GM12891 (cell line): Measurements from ENCODE around the gene CAPN1. TPM values are rescaled to one million over a fixed set of nuclear protein-coding genes. Genes with fewer than 3 reads are reported as not detected.

ENCODE experiments used
- DNase-seq: peaks from one replicate; pipeline ENCODE4 v3.0.0; 2011; ENCODE audit warnings: low spot score; ENCODE audit not compliant: insufficient read length
- FAIRE-seq: peaks from 2 replicates; lab custom pipeline; 2011; peaks lifted over from hg19 to GRCh38; lab: Jason Lieb, UNC
- PAX5 ChIP-seq: IDR thresholded peaks from 2 replicates; pipeline ENCODE4 v1.6.1; 2011; ENCODE audit warnings: low read length, moderate library complexity, mild to moderate bottlenecking; ENCODE audit not compliant: insufficient read depth, severe bottlenecking
- POLR2A ChIP-seq: IDR thresholded peaks from 2 replicates; pipeline ENCODE4 v1.6.1; 2011; ENCODE audit warnings: low read depth, low read length, control low read depth
- POLR2AphosphoS5 ChIP-seq: IDR thresholded peaks from 2 replicates; pipeline ENCODE4 v1.6.1; 2011; ENCODE audit warnings: low read depth, low read length, control low read depth
- POU2F2 ChIP-seq: IDR thresholded peaks from 2 replicates; pipeline ENCODE4 v1.6.1; 2011; ENCODE audit warnings: low read depth, mild to moderate bottlenecking, control low read depth, low read length, moderate library complexity
- SPI1 ChIP-seq: IDR thresholded peaks from 2 replicates; pipeline ENCODE4 v1.6.1; 2011; ENCODE audit warnings: low read depth, low read length, control low read depth
- TAF1 ChIP-seq: IDR thresholded peaks from 2 replicates; pipeline ENCODE4 v1.6.1; 2011; ENCODE audit warnings: low read depth, low read length, control low read depth
- polyA plus RNA-seq: library from polyadenylated mRNA; unstranded; fragments of >200 nt; gene quantifications from one replicate; pipeline ENCODE4 v1.2.1, GENCODE V29; 2012; ENCODE audit warnings: low read depth, missing spikeins, inconsistent platforms; ENCODE audit not compliant: missing spikeins

Gene CAPN1
- 66.6 TPM for polyA plus RNA-seq

DNA sequence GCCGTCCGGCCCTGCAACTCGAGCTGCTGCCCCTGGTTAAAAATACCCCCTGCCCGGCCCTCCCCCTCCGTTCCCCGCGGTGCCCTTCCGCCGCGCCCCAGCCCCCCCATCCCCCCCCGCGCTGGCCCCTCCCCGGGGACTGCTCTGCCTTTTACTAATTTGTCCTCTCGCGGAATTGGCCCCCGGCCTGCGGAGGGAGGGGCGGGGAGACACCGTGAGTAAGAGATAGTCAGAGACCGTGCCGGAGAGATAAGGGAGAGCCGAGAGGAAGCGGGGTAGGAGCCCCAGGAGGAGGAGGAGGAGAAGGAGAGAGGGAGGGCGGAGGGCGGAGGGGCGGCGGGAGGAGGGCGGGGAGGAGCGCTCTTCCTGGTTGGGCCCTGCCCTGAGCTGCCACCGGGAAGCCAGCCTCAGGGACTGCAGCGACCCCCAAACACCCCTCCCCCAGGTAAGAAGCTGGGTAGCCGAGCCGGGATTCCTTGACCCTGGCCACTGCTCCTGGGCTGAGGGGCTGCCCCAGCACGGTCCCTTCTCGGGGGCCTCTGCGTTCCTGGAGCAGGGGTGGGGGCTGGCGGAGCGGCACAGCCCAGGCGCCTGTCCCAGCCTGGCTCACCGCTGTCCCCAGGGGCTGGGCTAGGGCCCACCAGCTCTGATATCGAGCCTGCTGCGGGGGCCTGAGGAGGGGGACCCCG is at the start of gene CAPN1:
Gene CAPN1 (plus strand): TSS at position 360 of the 689 bp plus-strand sequence. CDS start 774 bp downstream, outside the sequence.
- FAIRE-seq (no peak), DNase-seq (peak; percentile 79)
- no peak for TF ChIP-seq POU2F2
- TF ChIP-seq POLR2AphosphoS5: no peak
- no peak for TF ChIP-seq POLR2A

DNA sequence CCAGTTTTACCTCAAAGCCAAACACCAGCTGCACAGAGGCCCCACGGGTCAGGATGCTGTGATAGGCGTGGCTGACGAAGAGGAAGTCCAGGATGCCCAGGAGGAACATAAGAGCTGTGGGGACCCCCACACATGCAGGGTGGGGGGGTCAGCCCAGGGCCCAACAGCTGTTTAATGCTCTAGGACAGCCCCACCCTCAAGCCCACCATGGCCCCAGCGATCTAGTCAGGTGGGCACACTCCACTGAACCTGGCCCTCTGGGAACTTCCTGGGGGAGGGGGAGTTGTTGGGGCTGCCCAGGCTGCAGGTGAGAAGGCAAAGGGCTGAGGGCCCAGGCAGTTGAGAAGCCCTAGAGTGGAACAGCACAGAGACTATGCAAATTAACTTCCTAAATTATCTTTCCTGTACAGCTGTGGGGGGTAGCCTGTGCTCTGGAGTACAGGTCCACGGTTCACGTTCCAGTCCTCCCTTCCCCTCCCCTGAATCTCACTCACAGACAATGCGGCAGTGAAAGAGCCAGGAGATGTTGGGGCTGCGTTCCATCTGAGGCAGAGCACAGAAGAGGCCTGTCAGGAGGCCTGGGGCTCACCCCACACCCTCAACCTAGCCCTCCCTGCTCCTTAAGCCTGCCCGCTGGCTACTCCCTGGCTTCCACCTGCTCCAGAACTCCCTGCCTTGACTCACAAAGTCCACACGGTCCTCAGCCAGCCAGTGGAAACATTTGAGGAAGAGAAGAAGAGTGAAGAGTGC is 49.3 kb upstream of the CAPN1 start:
- TF ChIP-seq POU2F2 (peak; percentile 96), POLR2A (no peak), POLR2AphosphoS5 (peak; percentile 4; the same call in 1 of the 2 replicates), PAX5 (peak; percentile 64)
- DNase-seq (no peak), FAIRE-seq (peak; percentile 92)

DNA sequence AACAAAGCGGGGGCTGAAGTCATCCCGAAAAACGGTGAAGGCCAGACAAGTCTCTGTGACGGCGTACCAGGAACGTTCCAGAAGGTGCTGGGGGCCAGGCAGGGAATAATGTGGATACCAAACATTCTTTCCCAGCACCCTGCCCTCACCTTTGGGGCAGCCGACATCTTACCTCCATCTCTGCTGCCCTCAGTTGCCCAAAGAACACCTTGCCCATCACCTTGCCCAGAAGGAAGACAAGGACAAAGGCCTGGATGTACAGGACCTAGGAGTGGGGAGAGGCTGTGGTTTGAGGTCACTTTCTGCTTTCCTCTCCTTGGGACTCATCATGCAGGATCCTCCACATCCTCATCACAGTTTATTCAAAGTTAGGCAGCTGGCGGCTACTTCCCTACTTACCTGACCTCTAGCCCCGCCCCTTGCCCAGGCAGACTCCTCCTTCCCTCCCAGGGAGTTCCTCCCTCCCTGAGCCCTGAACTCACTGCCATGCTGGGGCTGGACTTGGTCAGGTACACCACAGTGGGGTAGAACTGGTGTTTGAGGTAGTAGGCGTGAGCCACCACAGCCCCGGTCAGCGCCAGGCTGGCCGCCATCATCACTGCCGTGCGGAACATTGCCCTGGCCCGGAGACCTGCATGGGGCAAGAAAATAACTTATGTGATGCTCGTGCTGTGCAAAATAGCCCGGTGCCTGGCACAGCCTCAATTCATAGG is 48.6 kb upstream of the CAPN1 start:
- FAIRE-seq (peak; percentile 87), DNase-seq (no peak)

DNA sequence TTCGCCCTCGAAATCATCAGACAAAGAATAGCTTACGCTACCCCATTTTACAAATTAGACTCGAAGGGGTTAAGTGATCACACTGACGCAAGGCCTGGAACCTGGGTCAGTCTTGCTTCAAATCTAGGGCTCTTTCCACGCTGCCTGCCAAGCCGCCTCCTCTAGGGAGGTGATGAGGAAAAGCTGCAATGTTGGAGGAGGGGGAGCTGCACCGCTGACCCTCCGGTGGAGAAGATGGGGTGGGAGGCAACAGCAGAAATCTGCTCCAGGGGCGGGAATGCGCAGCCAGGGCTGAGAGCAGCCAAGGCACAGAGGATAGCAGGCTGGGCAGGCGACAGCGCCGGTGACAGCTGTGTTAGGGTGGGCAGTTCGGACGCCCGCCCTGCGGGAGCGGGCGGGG is 48.0 kb upstream of the CAPN1 start:
- FAIRE-seq (no peak), DNase-seq (no peak)
- TF ChIP-seq SPI1: no peak
- no peak for TF ChIP-seq POLR2A
- no peak for TF ChIP-seq POLR2AphosphoS5
- TF ChIP-seq TAF1: no peak

More for the DNA sequence above, 48.6 kb upstream of the CAPN1 start:
- TF ChIP-seq TAF1 (no peak), POU2F2 (0 out of 2 replicates have a peak, but pooled peaks have one; percentile 27), POLR2AphosphoS5 (0 out of 2 replicates have a peak, but pooled peaks have one; percentile 15), PAX5 (no peak), SPI1 (peak; percentile 60), POLR2A (peak; percentile 38; the same call in 1 of the 2 replicates)

DNA sequence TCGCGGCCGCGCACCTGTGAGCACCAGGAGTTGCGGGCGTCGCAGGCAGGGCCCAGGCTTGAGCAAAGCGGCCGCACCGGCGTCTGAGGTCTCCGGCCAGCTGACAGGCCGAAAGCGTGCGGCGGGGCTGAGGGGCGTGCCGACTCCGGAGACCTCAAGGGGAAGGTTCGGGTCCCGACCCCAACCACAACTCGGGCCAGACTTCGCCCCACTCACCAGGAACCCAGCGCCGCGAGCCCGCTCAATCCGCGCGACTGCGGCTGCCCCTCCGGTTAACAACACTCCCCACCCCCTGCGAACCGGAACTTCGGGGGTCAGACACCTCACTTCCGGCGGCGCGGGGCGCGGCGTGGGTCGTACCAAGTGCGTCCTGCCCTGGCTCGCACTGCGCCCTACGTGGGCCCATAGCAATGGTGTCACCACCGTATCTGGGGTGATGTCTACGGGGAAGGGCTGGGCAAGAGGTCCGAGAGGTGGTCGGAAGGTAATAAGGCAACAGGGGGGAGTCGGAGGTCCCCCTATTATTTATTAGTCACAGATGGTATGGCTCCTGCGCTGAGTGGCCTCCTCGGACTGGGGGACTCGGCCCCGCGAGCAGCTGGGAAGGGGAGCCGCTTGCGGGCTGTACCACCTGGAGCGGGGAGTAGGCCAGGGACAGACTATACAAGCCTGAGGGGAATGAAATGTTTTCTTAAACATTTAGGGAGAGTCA is 47.3 kb upstream of the CAPN1 start, which contains the start of gene SYVN1:
Gene SYVN1 (minus strand): TSS at position 280 of the 712 bp plus-strand sequence. CDS start 918 bp downstream, outside the sequence.
- peak; percentile 91 for DNase-seq
- TF ChIP-seq POLR2A (peak; percentile 89), POU2F2 (peak; percentile 52; the same call in 1 of the 2 replicates), POLR2AphosphoS5 (peak; percentile 89), PAX5 (no peak), SPI1 (no peak), TAF1 (no peak; the same call in 1 of the 2 replicates)
- peak; percentile 99 for FAIRE-seq

DNA sequence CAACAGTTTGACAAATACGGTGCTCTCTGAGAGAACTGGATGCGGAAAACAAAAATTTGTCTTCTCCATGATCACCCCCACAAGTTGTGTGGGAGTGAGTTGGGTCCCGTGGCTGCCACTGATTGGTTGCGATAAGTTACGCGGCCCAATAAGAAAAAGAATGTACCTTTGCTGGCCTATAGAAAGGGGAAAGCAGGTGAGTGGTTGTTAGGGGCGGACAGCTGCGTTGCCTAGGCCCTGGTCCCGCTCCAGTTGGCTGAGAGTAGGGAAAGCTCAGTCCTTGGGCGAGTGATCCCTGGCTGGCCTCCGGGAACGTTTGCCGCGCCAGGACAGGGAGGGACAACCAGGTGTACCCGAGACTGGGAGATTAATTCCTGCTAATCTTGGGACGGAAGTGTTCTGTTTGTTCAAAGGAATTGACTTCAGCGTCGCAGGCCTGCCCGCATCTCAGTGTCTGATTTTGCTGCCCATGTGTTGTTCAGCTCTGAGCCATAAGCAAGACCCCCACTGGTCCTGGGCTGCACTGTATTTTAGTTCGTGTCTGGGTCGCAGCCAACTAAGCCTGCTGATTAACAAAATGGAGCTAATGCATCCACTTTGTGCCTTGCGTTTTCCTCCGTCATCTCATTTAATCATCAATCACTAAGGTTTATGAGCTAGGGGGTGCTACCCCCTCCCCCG is 46.6 kb upstream of the CAPN1 start:
- DNase-seq (peak; percentile 82), FAIRE-seq (no peak)
- TF ChIP-seq POLR2A (peak; percentile 58; the same call in 1 of the 2 replicates), TAF1 (0 out of 2 replicates have a peak, but pooled peaks have one; percentile 23), POU2F2 (0 out of 2 replicates have a peak, but pooled peaks have one; percentile 16), SPI1 (0 out of 2 replicates have a peak, but pooled peaks have one; percentile 1), POLR2AphosphoS5 (peak; percentile 63), PAX5 (no peak)

DNA sequence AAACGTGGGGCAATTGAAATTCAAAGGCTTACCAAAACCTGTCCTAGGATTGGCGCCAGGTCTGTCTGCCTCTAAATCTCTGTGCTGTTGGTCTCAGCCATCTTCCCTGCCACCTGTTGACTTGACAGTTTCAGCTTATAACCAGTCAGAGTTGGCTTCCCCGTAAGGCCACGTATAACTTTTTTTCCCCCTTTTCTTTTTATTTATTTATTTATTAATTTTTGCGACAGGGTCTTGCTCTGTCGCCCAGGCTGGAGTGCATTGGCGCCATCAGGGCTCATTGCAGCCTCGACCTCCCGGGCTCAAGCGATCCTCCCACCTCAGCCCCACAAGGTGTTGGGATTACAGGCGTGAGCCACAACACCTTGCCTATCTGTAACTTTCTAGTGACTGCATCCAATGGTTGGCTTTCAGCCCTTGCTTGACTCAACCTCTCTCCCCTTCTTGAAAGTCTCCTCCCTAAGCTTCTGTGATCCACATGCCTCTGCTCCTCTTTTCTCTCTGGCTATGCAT is 46.0 kb upstream of the CAPN1 start:
- TF ChIP-seq PAX5 (no peak), POLR2AphosphoS5 (no peak), SPI1 (no peak), POU2F2 (no peak), TAF1 (no peak), POLR2A (no peak)
- FAIRE-seq (peak; percentile 20), DNase-seq (no peak)

DNA sequence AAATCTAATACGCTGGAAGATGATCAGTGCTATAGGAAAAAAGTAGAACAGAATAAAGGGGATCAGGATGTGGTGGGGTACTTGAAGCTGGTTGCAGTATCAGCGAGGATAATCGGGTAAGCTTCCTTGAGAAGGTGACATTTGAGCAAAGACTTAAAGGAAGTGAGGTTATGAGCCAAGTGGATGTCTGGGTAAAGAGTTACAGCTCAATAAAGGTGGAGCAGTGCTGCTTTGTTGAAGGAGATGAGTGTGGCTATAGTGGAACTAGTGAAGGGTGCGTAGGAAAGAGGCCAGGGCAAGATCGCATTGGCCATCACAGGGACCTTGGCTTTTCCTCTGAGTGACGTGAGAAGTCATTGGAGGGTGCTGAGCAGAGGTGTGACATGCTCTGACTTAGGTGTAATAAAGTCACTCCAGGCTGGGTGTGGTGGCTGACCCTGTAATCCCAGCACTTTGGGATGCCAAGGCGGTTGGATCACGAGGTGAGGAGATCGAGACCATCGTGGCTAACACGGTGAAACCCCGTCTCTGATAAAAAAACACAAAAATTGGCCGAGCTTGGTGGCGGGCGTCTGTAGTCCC is 45.1 kb upstream of the CAPN1 start:
- DNase-seq (no peak), FAIRE-seq (no peak)
- TF ChIP-seq TAF1 (no peak), POLR2AphosphoS5 (no peak), SPI1 (no peak), POLR2A (no peak), PAX5 (no peak), POU2F2 (no peak)
